Bladder microvascular endothelial cell (primary cell): ENCODE data around the gene PIGX. TPM values are rescaled to one million over a fixed set of nuclear protein-coding genes. Genes with fewer than 3 reads are reported as not detected.

Source experiments
- total RNA-seq: library from RNA; depleted of rRNA; stranded (reverse); fragments of >200 nt; gene quantifications from 2 replicates; pipeline ENCODE4 v1.2.3, GENCODE V29; 2014

The PIGX gene
- total RNA-seq, result 9.6 and 24.4 TPM in 2 replicates

GRCh38 chr3:196711838-196712513 is at the start of gene PIGX, which contains the start of gene CEP19:
Gene PIGX (plus strand): TSS chr3:196712377.
Gene CEP19 (minus strand): TSS chr3:196712250. CDS start chr3:196708657, 3,593 bp downstream.

GRCh38 chr3:196739671-196740480 is 27.7 kb downstream of the PIGX start, which contains the start of gene PAK2:
Gene PAK2 (plus strand): TSS chr3:196739857. CDS start chr3:196782647, 42,790 bp downstream.

Other genes starting within 250 kb of the PIGX start
- 15.4 and 20.0 TPM in 2 replicates for gene RNF168, start 208.6 kb upstream of the PIGX start, total RNA-seq
- gene SMCO1, start 197.0 kb upstream of the PIGX start, total RNA-seq, result not detected in 2 replicates
- 5.7 and 10.7 TPM in 2 replicates for gene WDR53, start 143.8 kb upstream of the PIGX start, total RNA-seq
- 8.7 and 18.3 TPM in 2 replicates for gene FBXO45, start 143.7 kb upstream of the PIGX start, total RNA-seq
- gene NRROS, start 72.7 kb upstream of the PIGX start, total RNA-seq, result 4.4 and 5.7 TPM in 2 replicates
- 2.1 and 5.2 TPM in 2 replicates for gene CEP19, start 127 bp upstream of the PIGX start, total RNA-seq
- 48.6 and 198 TPM in 2 replicates for gene PAK2, start 27.5 kb downstream of the PIGX start, total RNA-seq
- gene SENP5, start 155.5 kb downstream of the PIGX start, total RNA-seq, result 25.4 and 46.6 TPM in 2 replicates
- gene NCBP2, start 230.2 kb downstream of the PIGX start, total RNA-seq, result 41.6 and 80.2 TPM in 2 replicates